ENCODE results near the gene MOCS3. TPM values are rescaled to one million over a fixed set of nuclear protein-coding genes. Genes with fewer than 3 reads are reported as not detected.

Gene MOCS3
- total RNA-seq, 1 experiment from 2014 or later, result 13.2 TPM

GRCh38 chr20:50911716-50912115, 46.9 kb upstream of the MOCS3 start:
- no peaks in the 10 kb centered on the region for H3K27me3 ChIP-seq (replicated peaks; ENCODE audit: control insufficient read depth, insufficient read depth, low read length)
- peak in 1 of 2 experiments; percentile 54 for DNase-seq
- intact Hi-C loops (cut with micrococcal nuclease; ENCODE audit: unreplicated experiment), result loop anchor here (1.0 to 10.0 kb wide), 3 partner anchors 16 to 397 kb away; partner anchors contain the start of gene PTPN1
- H3K9me3 Mint-ChIP-seq (ENCODE audit: unreplicated experiment), result no peaks in the 10 kb centered on the region
- peak overlapping the region; percentile 22 for H3K27ac Mint-ChIP-seq (ENCODE audit: unreplicated experiment)
- POLR2A ChIA-PET, result interaction anchor here (0.7 to 2.0 kb wide), 4 partner anchors 12 to 121 kb away, joined by 3 to 23 read pairs (median 5); partner anchors contain the start of genes ADNP and DPM1
- peaks cover 81% of the 10 kb centered on the region for H3K36me3 Mint-ChIP-seq (ENCODE audit: insufficient read depth, unreplicated experiment)
- BruUV-seq (replicated peaks), result no TSS peak
- H3K27me3 Mint-ChIP-seq (ENCODE audit: insufficient read depth, unreplicated experiment), result no peaks in the 10 kb centered on the region
- peaks cover 6% of the 10 kb centered on the region for H3K36me3 ChIP-seq (ENCODE audit: control insufficient read depth, insufficient read depth, low read length)
- H3K4me1 ChIP-seq, result peaks cover 54% of the 10 kb centered on the region
- peaks cover 73% of the 10 kb centered on the region for H3K4me1 Mint-ChIP-seq (ENCODE audit: low read depth, unreplicated experiment)
- no peak overlapping the region for H3K4me3 ChIP-seq (ENCODE audit: low read depth, low read length)
- H3K9me3 ChIP-seq, result no peaks in the 10 kb centered on the region
- H3K4me3 Mint-ChIP-seq (ENCODE audit: unreplicated experiment), result peak overlapping the region; percentile 44
- CTCF ChIA-PET, result interaction anchor here (0.9 to 2.4 kb wide), 7 partner anchors 18 to 121 kb away, joined by 3 to 17 read pairs (median 8); partner anchors contain the start of genes ADNP and BCAS4
- no peak for TF ChIP-seq CTCF (IDR thresholded peaks at IDR 0.05; ENCODE audit: insufficient read depth in 1 of 2, low read depth in 1 of 2, low read length in 1 of 2, severe bottlenecking in 1 of 2, unreplicated experiment in 1 of 2)

- no peak overlapping the region for H3K4me3 Mint-ChIP-seq (ENCODE audit: unreplicated experiment)
- H3K36me3 ChIP-seq (ENCODE audit: control insufficient read depth, insufficient read depth, low read length), result peaks cover 1% of the 10 kb centered on the region; the same call in 1 of the 2 replicates
- POLR2A ChIA-PET, result no interaction called here
Observed at GRCh38 chr20:50913690-50914375, 44.8 kb upstream of the MOCS3 start.

More at GRCh38 chr20:50913690-50914375, 44.8 kb upstream of the MOCS3 start:
- intact Hi-C loops (cut with micrococcal nuclease; ENCODE audit: unreplicated experiment), result loop anchor here (5.0 to 10.0 kb wide), 2 partner anchors 122 to 399 kb away; partner anchors contain the start of gene PTPN1
- DNase-seq, result no peak
- Histone ChIP-seq H3K27me3 (replicated peaks; ENCODE audit: control insufficient read depth, insufficient read depth, low read length) (no peaks in the 10 kb centered on the region), H3K9me3 (no peaks in the 10 kb centered on the region), H3K4me3 (ENCODE audit: low read depth, low read length) (no peak overlapping the region), H3K4me1 (peaks cover 64% of the 10 kb centered on the region)
- H3K27me3 Mint-ChIP-seq (ENCODE audit: insufficient read depth, unreplicated experiment), result no peaks in the 10 kb centered on the region
- CTCF ChIA-PET, result no interaction called here
- BruUV-seq (replicated peaks), result no TSS peak
- peaks cover 82% of the 10 kb centered on the region for H3K4me1 Mint-ChIP-seq (ENCODE audit: low read depth, unreplicated experiment)
- H3K36me3 Mint-ChIP-seq (ENCODE audit: insufficient read depth, unreplicated experiment), result peaks cover 80% of the 10 kb centered on the region
- peak overlapping the region; percentile 75 for H3K27ac Mint-ChIP-seq (ENCODE audit: unreplicated experiment)
- TF ChIP-seq CTCF (IDR thresholded peaks at IDR 0.05; ENCODE audit: insufficient read depth in 1 of 2, low read depth in 1 of 2, low read length in 1 of 2, severe bottlenecking in 1 of 2, unreplicated experiment in 1 of 2), result no peak
- H3K9me3 Mint-ChIP-seq (ENCODE audit: unreplicated experiment), result no peaks in the 10 kb centered on the region

Data from Caco-2 (cell line).